ENCODE results near the gene B3GLCT.

Gene B3GLCT

DNA sequence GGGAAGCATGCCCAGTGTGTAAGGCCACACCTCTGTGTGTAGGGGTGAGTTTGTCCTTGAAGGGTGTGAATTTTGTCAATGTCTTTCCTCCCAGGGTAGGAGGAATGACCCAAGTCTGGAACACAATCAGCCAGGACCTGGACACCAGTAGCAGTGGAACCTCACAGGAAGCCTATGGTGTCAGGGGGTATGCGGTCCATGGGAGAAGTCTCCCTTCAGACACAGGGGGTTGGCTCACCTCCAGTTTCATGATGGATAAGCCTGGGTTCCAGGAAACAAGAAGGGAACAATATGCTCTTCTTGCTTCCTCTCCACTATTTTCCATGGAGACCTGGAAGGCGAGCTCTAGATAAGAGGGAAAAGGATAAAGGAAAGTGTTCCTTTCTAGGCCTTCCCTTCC is 23.9 kb downstream of the B3GLCT start:
- DNase-seq (ENCODE audit: low read depth), result no peak

DNA sequence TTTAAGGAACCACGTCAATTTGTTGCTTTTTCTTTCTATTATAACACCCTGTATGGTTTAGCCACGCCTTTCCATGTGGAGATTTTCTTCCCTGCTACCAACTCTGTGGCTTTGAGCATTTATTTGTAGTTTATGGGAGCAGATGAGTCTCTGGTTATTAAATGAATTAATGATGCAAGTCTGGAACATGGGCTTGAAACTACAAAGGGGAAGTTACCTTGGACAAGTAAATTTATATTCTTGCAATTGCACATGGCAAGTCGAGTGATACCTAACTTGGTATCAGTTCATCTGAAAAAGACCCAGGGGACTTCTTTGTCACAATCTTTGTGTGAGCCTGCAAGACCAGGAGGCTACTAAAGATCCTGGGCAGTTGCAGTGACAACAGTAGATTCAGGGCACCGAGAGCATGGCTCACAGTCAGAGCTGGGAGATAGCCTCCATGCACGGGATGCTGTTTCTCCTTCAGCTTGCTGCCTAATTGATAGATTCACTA is 24.4 kb downstream of the B3GLCT start:
- no peak for DNase-seq (ENCODE audit: low read depth)

DNA sequence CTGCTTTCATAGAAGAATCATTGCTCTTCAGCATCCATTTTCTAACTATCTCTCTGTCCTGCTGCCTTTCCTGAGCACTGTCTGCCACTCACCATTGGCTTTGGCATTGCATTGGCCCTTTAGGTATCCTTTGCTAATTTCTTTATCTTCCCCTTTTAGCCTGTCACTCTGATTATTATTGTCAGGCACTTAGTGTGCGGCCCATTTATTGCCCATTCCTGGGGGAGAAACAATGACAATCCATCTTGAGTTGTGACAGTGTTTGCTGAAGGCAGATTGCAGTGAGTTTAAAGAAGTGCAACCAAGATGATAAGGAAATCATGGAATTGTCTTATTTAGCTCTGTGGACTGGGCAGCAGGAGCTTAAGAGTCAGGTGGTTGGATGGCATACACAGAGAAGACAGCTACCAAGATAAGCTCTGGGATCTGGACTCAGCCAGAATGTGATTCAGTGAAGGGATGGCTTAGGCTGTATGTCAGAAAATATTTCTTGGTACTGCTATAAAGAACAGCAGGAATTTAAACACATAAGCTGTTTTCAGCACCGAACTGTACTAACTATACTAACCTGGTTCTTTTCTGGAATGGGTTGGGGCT is 25.3 kb downstream of the B3GLCT start:
- DNase-seq (ENCODE audit: low read depth), result no peak

DNA sequence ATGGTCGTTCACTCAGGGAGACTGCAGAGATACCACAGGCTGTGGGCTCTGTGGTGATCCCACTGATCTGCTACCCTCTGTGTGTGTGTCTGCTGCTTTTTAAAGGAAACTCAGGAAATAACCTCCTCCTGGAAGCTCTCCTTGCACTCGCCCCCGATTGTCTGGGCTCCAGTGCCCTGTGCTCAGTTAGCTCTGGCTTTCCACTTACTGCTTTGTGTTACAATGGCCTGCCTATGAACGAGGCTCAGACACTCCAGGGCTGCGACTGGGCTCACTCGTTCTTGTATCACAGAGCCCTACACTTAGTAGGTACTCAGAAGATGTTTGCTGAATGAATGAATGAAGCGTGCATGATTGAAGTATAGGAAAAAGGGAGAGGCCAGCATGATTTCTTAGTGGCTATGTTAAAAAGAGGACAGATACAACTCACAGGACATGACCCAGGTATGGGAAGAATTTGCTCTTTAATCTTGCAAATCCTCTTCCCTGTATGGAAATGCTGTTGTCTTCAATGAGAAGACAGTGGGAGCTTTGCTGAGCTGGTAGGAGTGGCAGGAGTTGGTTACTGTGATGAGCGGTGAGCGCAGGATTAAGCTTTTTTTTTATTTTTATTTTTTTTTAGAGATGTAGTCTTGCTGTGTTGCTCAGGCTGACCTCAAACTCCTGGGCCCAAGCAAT is 26.4 kb downstream of the B3GLCT start:
- DNase-seq (ENCODE audit: low read depth), result no peak

DNA sequence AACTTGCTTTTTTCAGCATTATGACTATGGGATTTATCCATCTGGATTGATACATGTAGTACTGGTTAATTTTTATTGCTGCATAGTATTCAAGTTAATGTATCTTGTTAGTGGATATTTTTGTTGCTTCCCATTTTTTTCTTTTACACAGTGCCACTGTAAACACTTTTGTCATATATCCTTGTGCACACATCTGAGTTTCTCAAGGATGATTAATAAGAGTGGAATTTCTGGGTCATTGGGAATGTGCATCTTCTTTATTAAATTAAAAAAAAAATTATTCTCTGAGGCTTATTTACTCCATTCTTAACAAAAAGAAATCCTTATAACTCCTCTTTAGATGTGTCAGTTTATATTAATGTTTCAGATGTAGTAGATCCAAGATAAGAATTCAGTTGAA is 27.3 kb downstream of the B3GLCT start:
- peak; percentile 63 for DNase-seq (ENCODE audit: low read depth)

DNA sequence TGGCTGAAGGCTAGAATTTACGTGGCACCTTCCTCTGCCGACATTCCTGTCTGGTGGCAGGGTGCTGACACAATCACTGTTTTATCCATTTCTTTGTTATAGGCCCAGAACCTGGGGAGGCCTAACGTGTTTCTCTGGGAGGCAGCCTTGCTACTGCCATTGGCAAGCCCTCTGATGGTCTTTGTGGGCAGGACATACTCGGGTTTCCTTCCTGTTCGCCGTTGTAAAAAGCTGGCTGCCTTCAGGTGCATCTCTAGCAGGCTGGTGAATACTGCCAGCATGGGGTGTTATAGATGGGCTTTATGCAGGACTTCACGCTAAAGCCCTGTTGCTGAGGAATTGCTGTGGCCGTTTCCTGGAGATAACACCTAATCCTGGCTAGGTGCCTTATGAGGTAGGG is 28.1 kb downstream of the B3GLCT start:
- no peak for DNase-seq (ENCODE audit: low read depth)

DNA sequence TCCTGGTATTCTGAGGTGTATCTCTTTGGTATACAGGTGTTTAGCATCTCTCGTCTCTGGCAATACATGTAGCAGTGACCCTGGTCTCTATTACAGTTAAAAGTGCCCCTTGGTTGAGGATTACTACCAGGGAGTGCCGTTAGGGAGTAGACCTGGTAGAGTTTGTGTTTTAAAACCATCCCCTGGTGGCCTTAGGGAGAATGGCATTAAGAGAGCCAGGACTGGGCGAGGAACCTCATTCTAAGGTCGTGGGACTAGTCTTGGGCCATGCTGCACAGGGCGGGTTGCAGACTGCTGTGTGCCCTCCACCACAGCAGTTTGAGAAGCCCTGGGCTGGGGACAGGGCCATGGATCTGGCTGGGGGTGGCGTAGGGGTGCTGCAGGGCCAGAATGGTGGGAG is 35.0 kb downstream of the B3GLCT start:
- DNase-seq (ENCODE audit: low read depth), result peak; percentile 38

DNA sequence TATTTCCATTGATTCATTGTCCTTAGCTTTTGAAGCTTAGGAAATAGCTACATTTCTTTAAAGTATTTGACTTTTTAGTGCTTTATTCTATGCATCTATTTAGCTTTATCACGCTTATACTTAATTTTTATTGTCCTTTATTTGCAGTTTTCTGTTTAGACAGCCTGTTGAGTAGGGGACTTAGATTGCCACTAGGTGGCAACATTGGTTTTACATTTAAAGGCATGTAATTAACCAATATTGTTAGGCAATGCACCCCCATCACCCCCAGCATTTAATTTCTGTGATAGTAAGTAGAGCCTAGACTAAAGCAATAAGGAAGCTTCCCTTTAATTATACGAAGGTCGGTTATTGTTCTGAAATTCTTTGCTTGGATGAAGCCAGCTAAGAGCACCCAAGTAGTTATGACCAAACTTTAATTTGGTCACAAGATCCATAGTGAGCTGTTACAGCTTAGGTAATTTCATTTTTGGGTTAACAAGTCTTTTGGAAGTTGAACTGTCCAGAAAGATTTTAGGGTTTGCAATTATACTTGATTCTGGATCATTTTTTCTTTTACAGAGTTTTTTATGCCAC is 36.5 kb downstream of the B3GLCT start:
- DNase-seq (ENCODE audit: low read depth), result peak; percentile 69

DNA sequence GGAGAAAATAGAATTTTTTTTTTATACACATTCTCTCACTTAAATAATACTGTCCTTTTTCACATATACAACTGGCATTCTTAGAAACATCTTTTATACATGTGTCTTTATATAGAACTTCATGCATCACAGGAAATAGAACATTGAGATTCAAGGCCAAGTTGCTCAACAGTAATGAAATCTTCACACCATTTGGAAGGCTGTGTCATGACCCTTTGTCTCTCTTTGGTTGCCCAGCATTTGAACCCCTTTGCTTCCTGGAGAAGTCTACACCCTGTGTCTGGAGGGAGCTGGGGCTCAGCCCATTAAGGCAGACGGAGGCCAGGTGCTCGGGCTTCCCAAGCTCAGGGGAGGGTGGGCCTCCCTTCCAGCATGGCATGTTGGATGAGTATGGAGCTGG is 41.1 kb downstream of the B3GLCT start:
- DNase-seq (ENCODE audit: low read depth), result no peak

DNA sequence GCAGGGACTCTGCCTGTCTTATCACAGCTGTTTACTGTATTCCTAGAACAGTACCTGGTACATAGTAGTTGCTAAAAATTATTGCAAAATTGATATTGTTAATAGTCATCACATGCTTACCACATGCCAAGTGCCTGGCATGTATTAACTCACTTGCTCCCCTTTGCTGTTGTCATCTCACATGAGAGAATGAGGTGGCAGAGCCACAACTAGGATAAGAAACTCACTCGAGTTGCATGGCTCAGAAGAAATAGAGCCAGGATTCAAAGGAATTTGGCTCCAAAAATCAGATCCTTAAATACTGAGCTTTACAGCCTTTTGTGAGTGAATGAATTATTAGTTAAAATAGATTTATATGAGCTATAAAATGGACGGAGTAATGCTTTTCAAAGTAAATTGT is 42.6 kb downstream of the B3GLCT start:
- DNase-seq (ENCODE audit: low read depth), result no peak

DNA sequence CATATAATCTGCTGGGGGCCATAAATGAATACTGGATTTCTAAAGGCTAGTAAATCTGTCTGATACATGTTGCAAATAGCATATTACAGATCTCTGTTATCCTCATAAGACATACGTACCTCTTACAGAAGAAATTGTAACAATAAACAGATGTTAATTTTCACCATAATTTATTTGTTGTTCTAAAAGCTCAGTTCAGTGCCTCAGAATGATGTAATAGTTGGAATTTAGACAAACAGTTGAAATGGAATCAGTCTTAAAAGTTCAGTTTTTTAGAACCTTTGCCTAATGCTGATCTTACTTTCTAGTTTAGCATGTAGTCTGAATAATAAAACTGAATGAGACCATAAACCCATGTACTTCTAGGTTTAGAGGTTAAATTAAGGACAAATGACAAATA is 43.1 kb downstream of the B3GLCT start:
- no peak for DNase-seq (ENCODE audit: low read depth)

DNA sequence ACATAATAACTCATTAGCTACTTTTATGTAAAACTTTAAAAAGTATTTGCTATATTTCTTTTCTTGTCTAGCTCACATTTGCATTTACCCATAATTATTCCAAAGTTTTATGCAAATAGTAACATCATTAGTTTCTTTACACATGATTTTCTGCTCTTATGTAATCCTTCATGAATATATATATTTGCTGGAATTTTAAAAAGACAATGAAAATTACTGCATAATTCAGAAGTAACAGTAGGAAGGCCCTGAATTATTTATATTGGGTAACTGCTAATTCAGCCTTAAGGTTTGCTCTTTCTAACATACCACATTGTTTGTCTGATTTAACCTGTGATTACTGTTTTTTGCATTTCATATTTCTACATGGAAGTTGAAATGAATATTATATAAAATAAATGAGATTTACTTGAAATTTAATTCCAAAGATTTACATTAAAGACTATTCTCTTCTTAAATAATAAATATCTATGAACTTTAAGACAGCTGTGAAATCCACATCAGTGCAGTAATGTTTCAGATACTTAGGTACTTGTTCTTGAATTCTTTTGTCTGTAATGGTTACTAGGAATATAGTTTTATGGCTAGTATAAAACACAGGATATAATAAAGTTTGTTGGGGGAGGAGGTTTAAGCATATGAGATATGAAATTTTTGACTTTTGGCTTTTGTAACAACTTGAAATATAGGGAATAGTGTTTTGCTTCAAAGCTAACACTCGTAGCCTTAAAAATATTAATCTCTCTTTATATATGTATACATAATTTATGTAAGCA is 46.0 kb downstream of the B3GLCT start:
- no peak for DNase-seq (ENCODE audit: low read depth)

DNA sequence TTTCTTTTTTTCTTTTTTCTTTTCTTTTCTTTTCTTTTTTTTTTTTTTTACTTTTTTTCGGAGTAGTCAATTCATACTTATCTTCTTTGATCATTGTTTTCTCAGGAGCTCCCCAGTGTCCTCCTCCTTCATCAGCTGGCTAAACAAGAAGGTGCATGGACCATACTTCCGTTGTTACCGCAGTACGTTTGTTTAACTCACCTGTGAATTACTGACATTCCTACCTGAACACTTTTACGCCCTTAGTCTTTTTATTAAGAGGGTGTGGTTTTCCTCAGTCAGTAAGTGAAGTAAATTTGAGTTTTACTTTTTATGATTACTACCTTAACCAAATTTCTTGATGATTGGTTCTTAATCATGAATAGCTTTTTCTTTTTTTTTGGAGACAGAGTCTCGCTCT is 47.1 kb downstream of the B3GLCT start:
- DNase-seq (ENCODE audit: low read depth), result no peak

DNA sequence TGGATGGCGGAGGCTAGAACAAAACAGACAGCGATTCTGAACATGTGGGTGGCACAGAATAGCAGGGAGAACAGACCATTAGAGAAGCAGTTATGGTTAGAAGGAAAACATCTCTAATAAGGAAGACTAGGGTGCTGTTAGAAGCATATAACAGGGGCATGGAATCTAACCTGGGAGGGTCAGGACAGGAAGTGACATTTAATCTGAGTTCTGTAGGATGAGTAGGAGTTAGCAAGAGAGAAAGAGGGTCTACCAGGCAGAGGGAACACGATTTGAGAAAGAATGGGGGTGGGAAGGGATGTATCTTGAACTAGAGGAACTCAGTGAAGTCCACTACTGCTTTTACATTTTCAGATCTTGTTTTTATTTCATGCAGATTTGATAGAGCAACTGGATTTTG is 48.6 kb downstream of the B3GLCT start:
- DNase-seq (ENCODE audit: low read depth), result no peak

DNA sequence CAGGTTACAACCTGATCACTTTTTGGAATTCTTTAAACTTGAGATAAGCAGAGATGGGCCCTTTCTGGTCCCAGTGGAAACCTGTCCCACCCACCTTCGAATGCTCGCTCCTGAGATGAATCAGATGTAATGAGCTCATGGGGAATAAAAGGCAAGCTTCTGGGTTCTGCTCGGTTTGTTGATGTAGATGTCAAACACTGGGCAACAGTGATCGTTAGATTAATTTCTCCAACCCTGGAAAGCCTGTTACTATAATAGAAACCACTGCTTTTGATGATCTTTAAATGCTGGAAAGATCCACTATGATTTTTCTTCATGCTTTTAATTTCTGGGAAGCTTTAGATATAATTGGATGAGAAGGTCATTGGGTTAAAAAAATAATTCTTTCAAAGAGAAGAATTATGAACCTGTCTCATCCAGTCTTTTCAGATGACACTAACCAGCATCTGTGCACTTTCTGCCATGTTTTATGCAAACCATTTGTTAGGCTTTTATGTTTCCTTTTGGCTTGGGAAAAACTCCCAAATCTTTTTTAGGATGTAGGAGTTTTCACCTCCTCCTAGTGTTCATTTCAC is 49.3 kb downstream of the B3GLCT start:
- DNase-seq (ENCODE audit: low read depth), result no peak

DNA sequence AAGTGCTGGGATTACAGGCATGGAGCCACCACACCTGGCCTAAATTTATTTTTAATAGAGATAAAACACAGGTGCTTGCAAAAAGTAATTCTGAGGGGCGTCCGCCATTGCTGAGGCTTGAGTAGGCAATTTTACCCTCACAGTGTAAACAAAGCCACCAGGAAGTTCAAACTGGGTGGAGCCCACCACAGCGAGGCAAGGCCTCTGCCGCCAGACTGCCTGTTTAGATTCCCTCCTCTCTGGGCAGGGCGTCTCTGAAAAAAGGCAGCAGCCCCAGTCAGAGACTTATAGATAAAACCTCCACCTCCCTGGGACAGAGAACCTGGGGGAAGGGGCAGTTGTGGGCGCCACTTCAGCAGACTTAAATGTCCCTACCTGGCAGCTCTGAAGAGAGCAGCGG is 50.7 kb downstream of the B3GLCT start:
- no peak for DNase-seq (ENCODE audit: low read depth)

DNA sequence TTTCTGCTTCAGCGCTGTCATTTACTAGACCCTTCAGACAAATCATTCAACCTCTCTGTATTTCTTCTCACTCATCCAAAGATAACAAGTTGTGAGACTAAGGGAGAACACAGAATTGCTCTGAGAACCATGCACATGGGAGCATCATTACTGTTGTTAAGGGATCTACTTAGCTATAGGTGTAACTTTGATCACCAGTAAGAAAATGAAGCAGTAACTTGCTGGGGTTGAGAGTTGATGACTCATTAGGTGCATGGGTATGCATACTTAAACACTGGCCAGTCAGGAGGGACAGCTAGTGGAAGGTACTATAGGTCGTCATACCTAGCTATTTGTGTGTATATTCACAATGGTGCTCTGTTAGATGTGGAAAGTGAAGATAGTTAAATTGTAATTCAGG is 61.5 kb downstream of the B3GLCT start:
- DNase-seq (ENCODE audit: low read depth), result peak; percentile 32

DNA sequence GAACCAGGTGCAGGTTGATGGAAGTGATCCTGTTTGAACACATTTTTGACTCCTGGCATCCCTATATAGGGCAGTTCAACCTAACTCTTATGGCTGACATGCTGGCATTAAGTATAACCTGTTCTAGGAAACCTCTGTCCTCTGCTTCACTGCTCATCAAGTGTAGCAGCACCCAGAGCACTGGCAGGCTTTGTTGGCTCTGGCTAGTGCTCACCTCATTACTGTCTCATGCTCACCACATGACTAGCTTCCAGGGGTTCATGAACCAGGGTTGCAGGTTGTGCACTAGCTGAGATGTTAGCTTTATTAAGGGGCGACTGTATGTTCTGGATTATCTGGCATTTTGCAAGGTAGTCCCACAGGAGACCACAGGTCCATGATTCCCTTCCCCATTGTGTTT is 63.6 kb downstream of the B3GLCT start:
- no peak for DNase-seq (ENCODE audit: low read depth)

DNA sequence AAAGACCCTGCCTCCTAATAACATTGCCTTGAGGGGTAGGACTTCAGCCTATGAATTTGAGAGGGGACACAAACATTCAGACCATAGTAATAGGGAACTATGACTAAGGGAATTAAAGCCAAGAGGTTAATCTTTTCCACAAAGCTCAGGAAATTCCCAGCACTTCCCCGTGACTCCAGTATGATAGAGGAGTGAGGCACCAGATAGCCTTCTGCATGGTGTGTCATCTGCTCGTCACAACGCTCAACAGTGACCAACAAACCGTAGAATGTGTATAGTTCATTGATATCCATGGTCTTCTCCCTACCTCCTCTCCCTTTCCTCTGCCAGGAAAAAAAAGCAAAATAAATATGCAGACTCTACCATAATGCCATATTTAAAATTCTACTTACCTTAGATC is 64.4 kb downstream of the B3GLCT start:
- DNase-seq (ENCODE audit: low read depth), result peak; percentile 83

DNA sequence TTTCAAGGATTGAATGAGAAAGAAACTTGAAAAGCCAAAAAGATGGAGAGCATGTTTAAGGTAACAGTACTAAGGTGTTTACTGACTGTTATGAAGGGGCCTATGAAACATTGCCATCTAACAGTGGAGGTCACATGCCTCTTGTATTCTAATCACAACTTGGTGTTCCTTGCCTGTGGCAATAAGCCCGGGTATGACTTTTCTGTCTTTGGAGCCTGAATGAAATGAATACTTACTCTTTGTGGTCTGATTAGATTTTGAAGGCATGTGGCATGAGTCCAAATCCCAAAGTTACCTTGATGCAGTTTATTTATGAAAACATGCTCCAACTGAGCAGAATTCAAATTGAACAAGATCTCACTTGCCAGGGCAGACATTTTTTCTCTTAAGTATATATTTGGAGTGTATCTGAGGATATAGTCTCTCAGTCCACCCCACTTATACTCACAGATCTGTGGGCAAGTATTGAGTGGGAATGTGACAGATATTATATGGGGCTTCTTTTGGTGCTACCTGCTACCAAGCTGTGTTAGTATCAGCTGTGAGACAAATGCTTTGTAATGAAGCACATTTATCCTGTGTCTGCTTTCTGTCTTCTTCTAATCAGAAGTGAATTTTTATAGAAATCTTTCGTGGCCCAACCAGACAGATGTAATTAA is 67.5 kb downstream of the B3GLCT start:
- no peak for DNase-seq (ENCODE audit: low read depth)

DNA sequence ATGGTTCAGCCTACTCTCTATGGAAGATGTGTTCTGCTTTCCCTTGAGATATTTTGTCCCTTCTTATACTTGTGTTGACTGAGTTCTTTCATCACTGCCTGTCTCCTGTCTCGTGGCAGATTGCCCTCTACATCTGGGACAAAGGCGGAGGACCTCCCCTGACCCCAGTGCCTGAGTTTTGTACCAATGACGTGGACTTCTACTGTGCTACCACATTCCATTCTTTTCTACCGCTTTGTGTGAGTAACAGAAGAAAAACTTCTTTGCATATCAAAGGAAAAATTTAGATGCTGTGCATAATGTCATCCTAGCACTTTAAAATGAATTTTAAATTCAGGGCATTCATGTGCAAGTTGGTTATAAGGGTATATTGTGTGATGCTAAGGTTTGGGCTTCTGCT is 74.6 kb downstream of the B3GLCT start:
- DNase-seq (ENCODE audit: low read depth), result no peak

DNA sequence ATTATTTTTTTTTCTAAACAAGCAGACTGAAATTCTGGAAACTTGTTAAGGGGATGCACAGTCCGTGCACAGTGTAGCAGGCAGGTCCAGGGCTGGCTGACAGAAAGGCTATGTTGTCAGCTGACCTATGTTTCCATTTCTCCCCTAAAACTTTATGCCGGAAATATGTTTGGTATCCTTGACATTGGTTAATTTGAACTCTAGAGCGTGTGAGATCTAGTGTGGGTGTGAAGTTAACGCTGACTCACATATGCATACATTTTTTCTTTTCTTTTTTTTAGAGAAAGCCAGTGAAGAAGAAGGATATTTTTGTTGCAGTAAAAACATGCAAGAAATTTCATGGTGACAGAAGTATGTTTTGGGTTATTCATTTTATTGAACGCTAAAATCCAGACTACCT is 76.6 kb downstream of the B3GLCT start:
- DNase-seq (ENCODE audit: low read depth), result no peak
